ENCODE measurements around the gene NEURL1. TPM values are rescaled to one million over a fixed set of nuclear protein-coding genes. Genes with fewer than 3 reads are reported as not detected.
A peak's percentile ranks its signal among the peaks of the same experiment; 100 is the strongest.

The NEURL1 gene
- total RNA-seq, 1 experiment from 2014 or later, result 0.84 TPM

DNA sequence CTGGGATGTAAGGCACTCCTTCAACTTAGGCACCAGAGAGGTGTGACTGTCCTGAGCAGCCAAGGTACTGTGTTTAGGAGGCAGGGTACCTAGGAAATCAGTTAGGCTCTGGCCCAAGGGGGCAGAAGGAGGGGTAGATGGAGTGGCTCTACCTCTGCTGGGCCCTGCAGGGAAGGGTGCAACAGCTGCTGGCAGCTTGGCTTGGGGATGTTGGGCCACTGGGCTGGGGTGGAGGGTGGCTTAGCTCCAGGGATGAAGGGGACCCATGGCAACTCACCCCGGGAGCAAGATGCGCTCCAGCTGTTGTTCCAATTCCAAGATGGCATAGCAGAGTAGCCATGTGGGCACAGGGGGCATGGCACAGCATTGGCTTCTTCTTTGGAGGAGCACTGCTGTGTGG is 42.1 kb downstream of the NEURL1 start:
- Mint-ChIP-seq H3K27ac (ENCODE audit: unreplicated experiment) (no peak overlapping the region), H3K4me3 (ENCODE audit: unreplicated experiment) (no peak overlapping the region), H3K36me3 (ENCODE audit: insufficient read depth, unreplicated experiment) (no peaks in the 10 kb centered on the region), H3K9me3 (ENCODE audit: unreplicated experiment) (peaks cover 10% of the 10 kb centered on the region), H3K27me3 (ENCODE audit: insufficient read depth, unreplicated experiment) (peaks cover 2% of the 10 kb centered on the region), H3K4me1 (ENCODE audit: low read depth, unreplicated experiment) (no peaks in the 10 kb centered on the region)
- no TSS peak for BruUV-seq (replicated peaks)
- ChIA-PET CTCF (no interaction called here), POLR2A (no interaction called here)
- H3K9me3 ChIP-seq, result 0 out of 2 replicates have a peak, but pooled peaks cover 3% of the 10 kb centered on the region
- no peak overlapping the region for H3K4me3 ChIP-seq (ENCODE audit: low read depth, low read length)
- DNase-seq, result no peak
- H3K4me1 ChIP-seq, result no peaks in the 10 kb centered on the region
- H3K27me3 ChIP-seq (replicated peaks; ENCODE audit: control insufficient read depth, insufficient read depth, low read length), result no peaks in the 10 kb centered on the region
- no peaks in the 10 kb centered on the region for H3K36me3 ChIP-seq (ENCODE audit: control insufficient read depth, insufficient read depth, low read length)
- intact Hi-C loops (cut with micrococcal nuclease; ENCODE audit: unreplicated experiment), result no loop called here
- TF ChIP-seq, protein P1, sequence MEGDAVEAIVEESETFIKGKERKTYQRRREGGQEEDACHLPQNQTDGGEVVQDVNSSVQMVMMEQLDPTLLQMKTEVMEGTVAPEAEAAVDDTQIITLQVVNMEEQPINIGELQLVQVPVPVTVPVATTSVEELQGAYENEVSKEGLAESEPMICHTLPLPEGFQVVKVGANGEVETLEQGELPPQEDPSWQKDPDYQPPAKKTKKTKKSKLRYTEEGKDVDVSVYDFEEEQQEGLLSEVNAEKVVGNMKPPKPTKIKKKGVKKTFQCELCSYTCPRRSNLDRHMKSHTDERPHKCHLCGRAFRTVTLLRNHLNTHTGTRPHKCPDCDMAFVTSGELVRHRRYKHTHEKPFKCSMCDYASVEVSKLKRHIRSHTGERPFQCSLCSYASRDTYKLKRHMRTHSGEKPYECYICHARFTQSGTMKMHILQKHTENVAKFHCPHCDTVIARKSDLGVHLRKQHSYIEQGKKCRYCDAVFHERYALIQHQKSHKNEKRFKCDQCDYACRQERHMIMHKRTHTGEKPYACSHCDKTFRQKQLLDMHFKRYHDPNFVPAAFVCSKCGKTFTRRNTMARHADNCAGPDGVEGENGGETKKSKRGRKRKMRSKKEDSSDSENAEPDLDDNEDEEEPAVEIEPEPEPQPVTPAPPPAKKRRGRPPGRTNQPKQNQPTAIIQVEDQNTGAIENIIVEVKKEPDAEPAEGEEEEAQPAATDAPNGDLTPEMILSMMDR (IDR thresholded peaks at IDR 0.05; ENCODE audit: insufficient read depth in 1 of 2, low read depth in 1 of 2, low read length in 1 of 2, severe bottlenecking in 1 of 2, unreplicated experiment in 1 of 2), result no peak

DNA sequence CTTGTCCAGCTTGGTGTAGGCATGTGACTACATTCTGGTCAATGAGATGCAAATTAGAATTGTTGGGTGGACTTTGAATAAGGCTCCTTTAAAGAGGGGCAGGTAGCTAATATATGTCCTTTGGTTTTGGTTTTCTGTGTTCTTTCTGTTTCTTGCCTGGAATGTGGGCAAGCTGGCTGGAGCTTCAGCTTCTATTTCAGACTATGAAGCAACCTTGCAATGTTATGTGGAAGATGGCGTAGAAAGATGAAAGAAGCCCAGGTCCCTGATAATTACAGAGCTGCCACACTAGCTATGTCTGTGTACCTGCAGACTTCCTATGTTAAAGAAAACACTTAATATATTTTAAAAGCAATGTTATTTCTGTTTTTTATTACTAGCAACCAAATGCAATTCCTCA is 46.2 kb downstream of the NEURL1 start:
- H3K4me3 Mint-ChIP-seq (ENCODE audit: unreplicated experiment), result no peak overlapping the region
- Histone ChIP-seq H3K9me3 (no peaks in the 10 kb centered on the region), H3K4me1 (peaks cover 12% of the 10 kb centered on the region), H3K36me3 (ENCODE audit: control insufficient read depth, insufficient read depth, low read length) (no peaks in the 10 kb centered on the region), H3K4me3 (ENCODE audit: low read depth, low read length) (no peak overlapping the region), H3K27me3 (replicated peaks; ENCODE audit: control insufficient read depth, insufficient read depth, low read length) (no peaks in the 10 kb centered on the region)
- no peak overlapping the region for H3K27ac Mint-ChIP-seq (ENCODE audit: unreplicated experiment)
- BruUV-seq (replicated peaks), result no TSS peak
- CTCF ChIA-PET, result interaction anchor here (1.4 kb wide), 1 partner anchor 54 kb away, joined by 8 read pairs; no protein-coding TSS in a partner anchor
- H3K4me1 Mint-ChIP-seq (ENCODE audit: low read depth, unreplicated experiment), result no peaks in the 10 kb centered on the region
- intact Hi-C loops (cut with micrococcal nuclease; ENCODE audit: unreplicated experiment), result no loop called here
- TF ChIP-seq, protein P1 (IDR thresholded peaks at IDR 0.05; ENCODE audit: insufficient read depth in 1 of 2, low read depth in 1 of 2, low read length in 1 of 2, severe bottlenecking in 1 of 2, unreplicated experiment in 1 of 2), result no peak
- POLR2A ChIA-PET, result no interaction called here
- no peaks in the 10 kb centered on the region for H3K36me3 Mint-ChIP-seq (ENCODE audit: insufficient read depth, unreplicated experiment)
- H3K9me3 Mint-ChIP-seq (ENCODE audit: unreplicated experiment), result no peaks in the 10 kb centered on the region
- peaks cover 2% of the 10 kb centered on the region for H3K27me3 Mint-ChIP-seq (ENCODE audit: insufficient read depth, unreplicated experiment)
- DNase-seq, result no peak

DNA sequence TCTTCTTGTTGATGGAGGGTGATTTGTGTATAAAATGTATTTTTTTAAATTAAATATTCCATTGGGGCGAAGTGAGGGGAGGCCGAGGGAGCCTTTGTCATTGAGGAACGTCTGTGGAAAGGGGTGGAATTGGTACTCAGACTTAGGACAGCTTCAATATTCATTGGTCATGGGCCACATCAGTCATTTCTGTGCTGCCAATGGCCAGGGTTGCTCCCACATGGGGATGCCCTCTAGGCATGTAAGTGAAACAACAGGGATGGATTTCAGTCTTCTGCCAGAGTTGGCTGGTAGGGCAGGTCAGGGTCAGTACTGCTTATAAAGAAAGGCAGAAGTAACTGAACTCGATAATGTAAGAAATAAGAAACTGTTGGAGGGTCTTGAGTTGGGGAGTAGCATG is 47.2 kb downstream of the NEURL1 start:
- intact Hi-C loops (cut with micrococcal nuclease; ENCODE audit: unreplicated experiment), result no loop called here
- Histone ChIP-seq H3K4me3 (ENCODE audit: low read depth, low read length) (no peak overlapping the region), H3K27me3 (replicated peaks; ENCODE audit: control insufficient read depth, insufficient read depth, low read length) (no peaks in the 10 kb centered on the region), H3K9me3 (no peaks in the 10 kb centered on the region), H3K36me3 (ENCODE audit: control insufficient read depth, insufficient read depth, low read length) (no peaks in the 10 kb centered on the region), H3K4me1 (peaks cover 12% of the 10 kb centered on the region)
- Mint-ChIP-seq H3K36me3 (ENCODE audit: insufficient read depth, unreplicated experiment) (no peaks in the 10 kb centered on the region), H3K9me3 (ENCODE audit: unreplicated experiment) (no peaks in the 10 kb centered on the region), H3K27ac (ENCODE audit: unreplicated experiment) (no peak overlapping the region), H3K27me3 (ENCODE audit: insufficient read depth, unreplicated experiment) (peaks cover 2% of the 10 kb centered on the region), H3K4me3 (ENCODE audit: unreplicated experiment) (no peak overlapping the region), H3K4me1 (ENCODE audit: low read depth, unreplicated experiment) (no peaks in the 10 kb centered on the region)
- ChIA-PET POLR2A (no interaction called here), CTCF (no interaction called here)
- BruUV-seq (replicated peaks), result no TSS peak
- TF ChIP-seq, protein P1 (IDR thresholded peaks at IDR 0.05; ENCODE audit: insufficient read depth in 1 of 2, low read depth in 1 of 2, low read length in 1 of 2, severe bottlenecking in 1 of 2, unreplicated experiment in 1 of 2), result no peak
- DNase-seq, result peak in 1 of 2 experiments; percentile 35

Data from Caco-2 (cell line).